MM.1S (cell line): ENCODE results near the gene SLAIN1.

Experiments
- DNase-seq: peaks from one replicate; pipeline ENCODE4 v3.0.0-alpha.2; 2015
- H2AFZ ChIP-seq: fragments of 300-600 bp; sonication (generic); 2 replicates; pipeline ENCODE4 v1.6.0; 2016; ENCODE audit warnings: antibody characterized with exemption, low read length
- H3F3A ChIP-seq: fragments of 300-600 bp; sonication (generic); 2 replicates; pipeline ENCODE4 v1.6.1; 2016; ENCODE audit warnings: mild to moderate bottlenecking, antibody characterized with exemption, low read length, moderate library complexity, mixed read lengths; ENCODE audit not compliant: insufficient read depth
- H3K27ac ChIP-seq: fragments of 300-600 bp; sonication (generic); 2 replicates; pipeline ENCODE4 v1.5.1; 2016; ENCODE audit warnings: mild to moderate bottlenecking, low read length
- H3K27me3 ChIP-seq: fragments of 300-600 bp; sonication (generic); replicated peaks from 2 replicates; pipeline ENCODE4 v1.6.0; 2016; ENCODE audit warnings: low read length; ENCODE audit not compliant: insufficient read depth
- H3K36me3 ChIP-seq: fragments of 300-600 bp; sonication (generic); replicated peaks from 2 replicates; pipeline ENCODE4 v1.6.1; 2016; ENCODE audit warnings: mild to moderate bottlenecking, low read length, mixed read lengths; ENCODE audit not compliant: insufficient read depth
- H3K4me1 ChIP-seq: fragments of 300-600 bp; sonication (generic); 2 replicates; pipeline ENCODE4 v1.6.1; 2016; ENCODE audit warnings: low read length, mixed read lengths
- H3K4me2 ChIP-seq: fragments of 300-600 bp; sonication (generic); 2 replicates; pipeline ENCODE4 v1.6.0; 2016; ENCODE audit warnings: low read depth, low read length
- H3K4me3 ChIP-seq: fragments of 300-600 bp; sonication (generic); 2 replicates; pipeline ENCODE4 v1.5.1; 2016; ENCODE audit warnings: low read length, mixed read lengths
- H3K79me2 ChIP-seq: fragments of 300-600 bp; sonication (generic); 2 replicates; pipeline ENCODE4 v1.6.1; 2016; ENCODE audit warnings: mixed run types, low read length, mixed read lengths
- H3K9ac ChIP-seq: fragments of 300-600 bp; sonication (generic); 2 replicates; pipeline ENCODE4 v1.6.1; 2016; ENCODE audit warnings: low read length, mixed read lengths
- H3K9me2 ChIP-seq: fragments of 300-600 bp; sonication (generic); replicated peaks from 2 replicates; pipeline ENCODE4 v1.6.1; 2016; ENCODE audit warnings: mild to moderate bottlenecking, low read length, mixed read lengths; ENCODE audit not compliant: insufficient read depth
- H3K9me3 ChIP-seq: fragments of 300-600 bp; sonication (generic); replicated peaks from 2 replicates; pipeline ENCODE4 v1.6.1; 2016; ENCODE audit warnings: mild to moderate bottlenecking, low read length, mixed read lengths; ENCODE audit not compliant: insufficient read depth
- H4K20me1 ChIP-seq: fragments of 300-600 bp; sonication (generic); 2 replicates; pipeline ENCODE4 v1.6.1; 2016; ENCODE audit warnings: mild to moderate bottlenecking, low read length, moderate library complexity, mixed read lengths; ENCODE audit not compliant: insufficient read depth
- CTCF ChIP-seq: fragments of 300-600 bp; sonication (generic); IDR thresholded peaks from 2 replicates; pipeline ENCODE4 v1.5.1; 2016; ENCODE audit warnings: antibody characterized with exemption, low read length, mixed read lengths
- EZH2 ChIP-seq: fragments of 300-600 bp; sonication (generic); optimal IDR thresholded peaks from 2 replicates; pipeline ENCODE3; 2017; ENCODE audit warnings: low read depth, mild to moderate bottlenecking, antibody characterized with exemption, low read length, mixed read lengths
- EZH2phosphoT487 ChIP-seq: fragments of 300-600 bp; sonication (generic); IDR thresholded peaks from 2 replicates; pipeline ENCODE4 v1.6.1; 2018; ENCODE audit warnings: antibody characterized with exemption, low read length

SLAIN1 gene

GRCh38 chr13:77729502-77730221, 32.2 kb downstream of the SLAIN1 start:
- H3K36me3 ChIP-seq, result 0 out of 2 replicates have a peak, but pooled peaks cover 4% of the 10 kb centered on the region
- TF ChIP-seq EZH2 (no peak), CTCF (no peak), EZH2phosphoT487 (no peak)
- peak overlapping the region; percentile 33; the same call in 1 of the 2 replicates for H3K27ac ChIP-seq
- H3K79me2 ChIP-seq, result peaks cover 62% of the 10 kb centered on the region
- H3K27me3 ChIP-seq, result no peaks in the 10 kb centered on the region
- H3K4me1 ChIP-seq, result peaks cover 19% of the 10 kb centered on the region
- H3K9ac ChIP-seq, result no peak overlapping the region
- H3K4me3 ChIP-seq, result no peak overlapping the region; the same call in 1 of the 2 replicates
- peak overlapping the region; percentile 48 for H3K4me2 ChIP-seq
- DNase-seq, result peak; percentile 67
- H3F3A ChIP-seq, result peaks cover 7% of the 10 kb centered on the region
- no peak overlapping the region for H2AFZ ChIP-seq
- H3K9me2 ChIP-seq, result no peaks in the 10 kb centered on the region
- no peaks in the 10 kb centered on the region for H3K9me3 ChIP-seq
- H4K20me1 ChIP-seq, result no peaks in the 10 kb centered on the region

DNA sequence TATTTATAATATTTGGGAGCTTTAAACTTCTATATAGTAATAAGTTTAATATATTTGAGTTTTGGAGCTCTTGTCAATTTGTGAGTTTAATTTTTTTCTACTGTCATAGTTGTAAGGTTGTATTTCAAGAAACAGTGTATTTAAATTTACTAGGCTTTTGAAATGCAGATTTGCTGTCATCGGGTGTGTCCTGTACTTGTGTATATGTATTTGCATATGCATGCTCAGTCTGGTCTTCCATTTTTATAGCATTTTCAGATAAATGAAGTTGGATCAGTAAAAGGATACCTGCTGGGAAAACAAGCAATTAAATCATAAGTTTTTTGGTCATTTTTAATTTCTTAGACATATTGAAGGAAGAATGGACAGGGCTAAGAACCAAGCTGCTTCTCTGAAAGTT, 33.1 kb downstream of the SLAIN1 start:
- no peaks in the 10 kb centered on the region for H4K20me1 ChIP-seq
- H3K27ac ChIP-seq, result no peak overlapping the region
- no peak overlapping the region for H3K9ac ChIP-seq
- H3F3A ChIP-seq, result peaks cover 7% of the 10 kb centered on the region
- H3K36me3 ChIP-seq, result 0 out of 2 replicates have a peak, but pooled peaks cover 4% of the 10 kb centered on the region
- no peak overlapping the region for H3K4me3 ChIP-seq
- H3K9me2 ChIP-seq, result no peaks in the 10 kb centered on the region
- no peak overlapping the region for H2AFZ ChIP-seq
- H3K4me2 ChIP-seq, result peak overlapping the region; percentile 48; the same call in 1 of the 2 replicates
- peaks cover 57% of the 10 kb centered on the region for H3K79me2 ChIP-seq
- no peaks in the 10 kb centered on the region for H3K9me3 ChIP-seq
- TF ChIP-seq CTCF (no peak), EZH2 (no peak)
- no peaks in the 10 kb centered on the region for H3K27me3 ChIP-seq
- peaks cover 19% of the 10 kb centered on the region for H3K4me1 ChIP-seq
- DNase-seq, result no peak

GRCh38 chr13:77732287-77732686, 34.8 kb downstream of the SLAIN1 start:
- no peaks in the 10 kb centered on the region for H4K20me1 ChIP-seq
- no peaks in the 10 kb centered on the region for H3K9me2 ChIP-seq
- H3K36me3 ChIP-seq, result 0 out of 2 replicates have a peak, but pooled peaks cover 4% of the 10 kb centered on the region
- no peak for DNase-seq
- H3K79me2 ChIP-seq, result peaks cover 56% of the 10 kb centered on the region
- H3F3A ChIP-seq, result peaks cover 7% of the 10 kb centered on the region
- H3K9me3 ChIP-seq, result no peaks in the 10 kb centered on the region
- H3K9ac ChIP-seq, result no peak overlapping the region
- H3K4me3 ChIP-seq, result no peak overlapping the region
- H3K4me2 ChIP-seq, result no peak overlapping the region
- no peak overlapping the region for H3K27ac ChIP-seq
- H3K4me1 ChIP-seq, result peaks cover 19% of the 10 kb centered on the region
- TF ChIP-seq EZH2phosphoT487 (no peak), CTCF (no peak), EZH2 (no peak)
- no peaks in the 10 kb centered on the region for H3K27me3 ChIP-seq
- no peak overlapping the region for H2AFZ ChIP-seq
